SK-N-SH treated with all-trans-retinoic acid at 6 μM for 48 hours (cell line): ENCODE measurements around the gene MC1R.

Source experiments
- ATAC-seq: fragments of 200-7000 bp; cut with Tn5 transposase; 3 replicates; pipeline ENCODE4 v1.9.1; 2020; ENCODE audit warnings: mild to moderate bottlenecking, moderate library complexity
- BACH2 ChIP-seq: fragments of 250-450 bp; sonication (Bioruptor Pico); IDR thresholded peaks from 2 replicates; pipeline ENCODE4 v1.9.0; 2021; ENCODE audit warnings: mild to moderate bottlenecking, borderline replicate concordance
- CREB5 ChIP-seq: fragments of 250-450 bp; sonication (Bioruptor Pico); IDR thresholded peaks from 2 replicates; pipeline ENCODE4 v1.5.1; 2020; ENCODE audit warnings: low read depth, mild to moderate bottlenecking, moderate library complexity
- CSDC2 ChIP-seq: fragments of 250-450 bp; sonication (Bioruptor Pico); IDR thresholded peaks from 2 replicates; pipeline ENCODE4 v1.5.0; 2020; ENCODE audit warnings: mild to moderate bottlenecking, moderate library complexity
- CSRNP3 ChIP-seq: fragments of 250-450 bp; sonication (Bioruptor Pico); IDR thresholded peaks from 2 replicates; pipeline ENCODE4 v1.5.1; 2021; ENCODE audit warnings: mild to moderate bottlenecking, moderate library complexity
- ESRRG ChIP-seq: fragments of 250-450 bp; sonication (Bioruptor Pico); IDR thresholded peaks from 2 replicates; pipeline ENCODE4 v1.6.1; 2021; ENCODE audit warnings: mild to moderate bottlenecking
- GLIS3 ChIP-seq: fragments of 250-450 bp; sonication (Bioruptor Pico); IDR thresholded peaks from 2 replicates; pipeline ENCODE4 v1.5.0; 2020; ENCODE audit warnings: mild to moderate bottlenecking, moderate library complexity
- ISL1 ChIP-seq: fragments of 250-450 bp; sonication (Bioruptor Pico); IDR thresholded peaks from 2 replicates; pipeline ENCODE4 v2.1.2; 2022; ENCODE audit warnings: mild to moderate bottlenecking, moderate library complexity
- OSR1 ChIP-seq: fragments of 250-450 bp; sonication (Bioruptor Pico); IDR thresholded peaks from 2 replicates; pipeline ENCODE4 v1.8.0; 2022; ENCODE audit warnings: moderate library complexity, mild to moderate bottlenecking, inconsistent platforms
- PATZ1 ChIP-seq: fragments of 250-450 bp; sonication (Bioruptor Pico); IDR thresholded peaks from 2 replicates; pipeline ENCODE4 v1.8.0; 2020; ENCODE audit warnings: mild to moderate bottlenecking, moderate library complexity, borderline replicate concordance
- POU6F1 ChIP-seq: fragments of 250-450 bp; sonication (Bioruptor Pico); IDR thresholded peaks from 2 replicates; pipeline ENCODE4 v1.8.0; 2021; ENCODE audit warnings: low read depth, mild to moderate bottlenecking, moderate library complexity, borderline replicate concordance
- PPARA ChIP-seq: fragments of 250-450 bp; sonication (Bioruptor Pico); IDR thresholded peaks from 2 replicates; pipeline ENCODE4 v1.5.0; 2020; ENCODE audit warnings: mild to moderate bottlenecking, borderline replicate concordance
- RARB ChIP-seq: fragments of 250-450 bp; sonication (Bioruptor Pico); IDR thresholded peaks from 2 replicates; pipeline ENCODE4 v1.8.0; 2021; ENCODE audit warnings: mild to moderate bottlenecking, moderate library complexity
- SNAI2 ChIP-seq: fragments of 250-450 bp; sonication (Bioruptor Pico); IDR thresholded peaks from 2 replicates; pipeline ENCODE4 v1.5.0; 2020; ENCODE audit warnings: mild to moderate bottlenecking, moderate library complexity
- TCF4 ChIP-seq: fragments of 250-450 bp; sonication (Bioruptor Pico); IDR thresholded peaks from 2 replicates; pipeline ENCODE4 v1.8.0; 2021; ENCODE audit warnings: mild to moderate bottlenecking, moderate library complexity, borderline replicate concordance
- TOX ChIP-seq: fragments of 250-450 bp; sonication (Bioruptor Pico); IDR thresholded peaks from 2 replicates; pipeline ENCODE4 v1.8.0; 2021; ENCODE audit warnings: mild to moderate bottlenecking, moderate library complexity, borderline replicate concordance
- TSHZ2 ChIP-seq: fragments of 250-450 bp; sonication (Bioruptor Pico); IDR thresholded peaks from 2 replicates; pipeline ENCODE4 v1.5.0; 2020; ENCODE audit warnings: mild to moderate bottlenecking, moderate library complexity
- ZC3H10 ChIP-seq: fragments of 250-450 bp; sonication (Bioruptor Pico); IDR thresholded peaks from 2 replicates; pipeline ENCODE4 v1.5.1; 2021; ENCODE audit warnings: mild to moderate bottlenecking, moderate library complexity
- ZFP3 ChIP-seq: fragments of 250-450 bp; sonication (Bioruptor Pico); IDR thresholded peaks from 2 replicates; pipeline ENCODE4 v1.5.0; 2020; ENCODE audit warnings: mild to moderate bottlenecking, moderate library complexity
- ZNF565 ChIP-seq: fragments of 450-650 bp; formaldehyde crosslinking; conservative IDR thresholded peaks from 2 replicates; pipeline ENCODE4 v1.5.0; 2020; ENCODE audit warnings: low read depth, mild to moderate bottlenecking, moderate library complexity
- ZNF70 ChIP-seq: fragments of 450-650 bp; formaldehyde crosslinking; IDR thresholded peaks from 2 replicates; pipeline ENCODE4 v1.5.0; 2020; ENCODE audit warnings: mild to moderate bottlenecking, moderate library complexity
- ZNF8 ChIP-seq: fragments of 450-650 bp; formaldehyde crosslinking; IDR thresholded peaks from 2 replicates; pipeline ENCODE4 v1.5.0; 2020; ENCODE audit warnings: mild to moderate bottlenecking, moderate library complexity

MC1R gene

GRCh38 chr16:89900885-89901284 lies 17.8 kb upstream of the MC1R start (continued):
- TF ChIP-seq CSRNP3 (CRISPR knock-in tag): no peak
- TF ChIP-seq GLIS3: no peak
- TF ChIP-seq PPARA (CRISPR knock-in tag): no peak
- no peak for TF ChIP-seq TOX (CRISPR knock-in tag)
- TF ChIP-seq RARB (CRISPR knock-in tag): no peak
- no peak for TF ChIP-seq ZNF565 (CRISPR knock-in tag)
- TF ChIP-seq ZNF70 (CRISPR knock-in tag): no peak

- no peak for ATAC-seq
- TF ChIP-seq OSR1 (CRISPR knock-in tag) (no peak), RARB (CRISPR knock-in tag) (no peak), ESRRG (no peak), TSHZ2 (CRISPR knock-in tag) (no peak), ZNF565 (CRISPR knock-in tag) (no peak), ZFP3 (CRISPR knock-in tag) (no peak)
These were observed 15.7 kb upstream of the MC1R start for GRCh38 chr16:89902980-89903379.

- ATAC-seq: no peak
These were observed 14.7 kb upstream of the MC1R start for GRCh38 chr16:89903908-89904515.

GRCh38 chr16:89904606-89905510 lies 13.8 kb upstream of the MC1R start:
- ATAC-seq: no peak; the same call in 1 of the 3 replicates
- TF ChIP-seq CSDC2 (CRISPR knock-in tag) (no peak), OSR1 (CRISPR knock-in tag) (no peak), ZNF70 (CRISPR knock-in tag) (no peak), TCF4 (no peak), GLIS3 (no peak), CSRNP3 (CRISPR knock-in tag) (no peak), TOX (CRISPR knock-in tag) (no peak), CREB5 (no peak), SNAI2 (CRISPR knock-in tag) (no peak), ISL1 (no peak), ESRRG (no peak), ZNF8 (CRISPR knock-in tag) (no peak), POU6F1 (no peak), RARB (CRISPR knock-in tag) (no peak), ZNF565 (CRISPR knock-in tag) (no peak), ZFP3 (CRISPR knock-in tag) (no peak)

More at GRCh38 chr16:89903908-89904515, 14.7 kb upstream of the MC1R start:
- TF ChIP-seq ZFP3 (CRISPR knock-in tag) (no peak), PATZ1 (CRISPR knock-in tag) (no peak), SNAI2 (CRISPR knock-in tag) (no peak), ZNF70 (CRISPR knock-in tag) (no peak), RARB (CRISPR knock-in tag) (no peak), ZC3H10 (no peak), BACH2 (CRISPR knock-in tag) (no peak), GLIS3 (no peak), ZNF565 (CRISPR knock-in tag) (no peak), TOX (CRISPR knock-in tag) (no peak)
